WERI-Rb-1 (cell line): Measurements from ENCODE around the gene DHX29.

Experiments
- DNase-seq: peaks from one replicate; pipeline ENCODE4 v3.0.0-alpha.2; 2020
- H3K27ac ChIP-seq: fragments of 250-450 bp; sonication (Bioruptor Pico); 2 replicates; pipeline ENCODE4 v1.5.1; 2020; ENCODE audit warnings: mild to moderate bottlenecking, moderate library complexity
- H3K27me3 ChIP-seq: fragments of 250-450 bp; sonication (Bioruptor Pico); 2 replicates; pipeline ENCODE4 v1.5.1; 2021; ENCODE audit warnings: mild to moderate bottlenecking, low read depth, moderate library complexity; ENCODE audit not compliant: insufficient read depth, severe bottlenecking
- H3K36me3 ChIP-seq: fragments of 250-450 bp; sonication (Bioruptor Pico); 2 replicates; pipeline ENCODE4 v1.5.1; 2020; ENCODE audit warnings: mild to moderate bottlenecking, moderate library complexity
- H3K4me3 ChIP-seq: 2 replicates; pipeline ENCODE4 v1.5.1; 2011; ENCODE audit warnings: low read depth, mild to moderate bottlenecking, control low read depth, low read length
- H3K9me3 ChIP-seq: fragments of 250-450 bp; sonication (Bioruptor Pico); 2 replicates; pipeline ENCODE4 v1.5.1; 2021; ENCODE audit warnings: mild to moderate bottlenecking, moderate library complexity; ENCODE audit not compliant: severe bottlenecking
- CTCF ChIP-seq: IDR thresholded peaks from 2 replicates; pipeline ENCODE4 v1.5.1; 2011; ENCODE audit warnings: low read depth, mild to moderate bottlenecking, control low read depth, inconsistent platforms, low read length

The DHX29 gene

DNA sequence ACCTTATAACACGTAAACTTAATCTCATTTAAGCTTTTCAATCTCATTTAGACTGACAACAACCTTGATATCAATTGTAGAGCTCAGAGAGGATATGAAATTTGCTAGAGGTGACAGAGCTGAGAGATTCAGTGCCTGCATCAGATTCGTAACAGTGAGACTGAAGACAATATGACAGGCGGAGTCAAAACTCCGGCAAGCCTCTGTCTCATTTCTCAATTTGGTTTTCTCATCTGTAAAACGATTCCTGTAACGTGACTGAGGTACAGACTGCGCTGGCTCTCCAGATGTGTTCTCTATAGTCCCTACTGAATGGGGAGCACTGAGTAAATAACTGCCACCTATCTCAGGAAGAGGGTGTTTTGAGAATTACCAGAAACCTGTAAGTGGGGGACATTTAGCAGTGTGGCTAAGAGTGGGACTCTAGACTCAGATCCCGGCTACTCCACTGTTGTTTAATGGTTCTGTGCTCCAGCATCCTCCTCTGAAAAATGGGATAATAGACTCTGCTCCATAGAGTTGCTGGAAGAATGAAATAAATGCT, 77.3 kb downstream of the DHX29 start:
- DNase-seq, result no peak
- Histone ChIP-seq H3K36me3 (no peaks in the 10 kb centered on the region), H3K27me3 (peaks cover 70% of the 10 kb centered on the region), H3K4me3 (no peak overlapping the region), H3K27ac (no peak overlapping the region), H3K9me3 (no peaks in the 10 kb centered on the region)
- no peak for TF ChIP-seq CTCF

DNA sequence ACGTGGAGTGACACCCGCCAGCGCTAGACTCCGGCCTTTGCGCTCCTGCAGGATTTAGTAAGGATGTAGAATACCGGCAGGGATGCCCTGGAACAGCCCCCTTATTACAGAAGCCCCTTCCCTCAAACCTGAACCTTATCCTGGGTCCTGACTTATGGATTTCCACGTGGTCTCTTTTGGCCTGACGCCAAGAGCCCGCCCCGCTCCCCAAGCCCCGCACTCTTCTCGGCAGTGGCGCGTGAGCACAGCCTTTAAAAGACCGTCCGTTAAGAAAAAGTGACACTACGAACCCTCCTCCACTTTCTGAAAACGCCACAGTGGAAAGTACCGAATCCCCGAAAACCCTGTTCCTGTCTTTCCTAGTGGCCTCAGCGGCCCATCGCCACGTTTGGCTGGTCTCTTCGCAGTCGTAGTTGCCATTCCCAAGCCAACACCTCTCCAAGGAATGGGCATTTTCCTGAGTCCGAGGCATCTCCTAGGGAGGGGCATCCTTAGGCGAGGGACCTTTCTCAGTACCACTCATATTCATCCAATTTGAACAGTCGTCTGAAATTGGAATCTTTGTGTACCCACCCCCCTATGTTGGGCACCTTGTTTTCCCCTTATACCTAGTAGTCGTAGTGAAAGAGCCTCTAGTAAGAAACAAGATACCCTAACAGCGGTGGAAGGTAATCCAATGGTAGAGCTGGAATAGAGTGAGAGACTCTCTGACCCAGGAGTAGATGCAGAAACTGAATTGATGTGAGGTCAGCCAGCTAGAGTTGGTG, 79.6 kb downstream of the DHX29 start:
- Histone ChIP-seq H3K27me3 (peaks cover 57% of the 10 kb centered on the region), H3K27ac (no peak overlapping the region)

GRCh38 chr5:55226934-55227663, 80.4 kb downstream of the DHX29 start, which contains the start of gene MCIDAS:
MCIDAS (minus strand) TSS chr5:55227315; CDS start chr5:55227138, 177 bp downstream.
- Histone ChIP-seq H3K27ac (no peak within 1 kb of the TSS), H3K27me3 (peaks cover 50% of the 10 kb centered on the region), H3K9me3 (no peaks in the 10 kb centered on the region), H3K36me3 (no peaks in the 10 kb centered on the region), H3K4me3 (peak within 1 kb of the TSS; percentile 58)
- peak; percentile 53 for TF ChIP-seq CTCF
- peak; percentile 80 for DNase-seq

More for the DNA sequence above, 79.6 kb downstream of the DHX29 start:
- H3K36me3 ChIP-seq, result no peaks in the 10 kb centered on the region
- DNase-seq, result no peak
- H3K4me3 ChIP-seq, result peak overlapping the region; percentile 58
- TF ChIP-seq CTCF, result no peak
- H3K9me3 ChIP-seq, result no peaks in the 10 kb centered on the region

- peak overlapping the region; percentile 58 for H3K4me3 ChIP-seq
- no peaks in the 10 kb centered on the region for H3K9me3 ChIP-seq
- H3K27me3 ChIP-seq, result peaks cover 42% of the 10 kb centered on the region
- no peak overlapping the region for H3K27ac ChIP-seq
- TF ChIP-seq CTCF, result peak; percentile 96
- no peaks in the 10 kb centered on the region for H3K36me3 ChIP-seq
- peak; percentile 92 for DNase-seq
Measured at GRCh38 chr5:55226027-55226933, 81.2 kb downstream of the DHX29 start.

GRCh38 chr5:55225346-55225745, 82.1 kb downstream of the DHX29 start:
- Histone ChIP-seq H3K36me3 (no peaks in the 10 kb centered on the region), H3K27ac (no peak overlapping the region), H3K9me3 (no peaks in the 10 kb centered on the region), H3K4me3 (no peak overlapping the region), H3K27me3 (peaks cover 32% of the 10 kb centered on the region)
- no peak for TF ChIP-seq CTCF
- DNase-seq, result no peak
